Keratinocyte (primary cell): Measurements from ENCODE around the gene DEPDC1B.

Experiments
- CTCF ChIP-seq, 3 experiments: IDR thresholded peaks in 1 of 3; conservative IDR thresholded peaks in 1 of 3; optimal IDR thresholded peaks in 1 of 3; 2 replicates in 2 of 3; 3 replicates in 1 of 3; pipeline versions ENCODE3 to v1.5.1; 2011; ENCODE audit warnings: low read length in 3 of 3, mild to moderate bottlenecking in 3 of 3, moderate library complexity in 2 of 3, control low read depth in 1 of 3, inconsistent platforms in 1 of 3; ENCODE audit not compliant: insufficient read depth in 2 of 3; ENCODE audit errors: extremely low read depth in 1 of 3
- EZH2 ChIP-seq: IDR thresholded peaks from one replicate; pipeline ENCODE4 v1.6.1; 2012; ENCODE audit warnings: inconsistent platforms, mild to moderate bottlenecking, low read length, moderate library complexity

GRCh38 chr5:60630179-60630578, 69.8 kb downstream of the DEPDC1B start:
- no peak for TF ChIP-seq CTCF (optimal IDR thresholded peaks at IDR 0.05 in 1 of 3, IDR thresholded peaks at IDR 0.05 in 1 of 3, conservative IDR thresholded peaks at IDR 0.05 in 1 of 3; ENCODE audit: extremely low read depth in 1 of 3, insufficient read depth in 2 of 3, low read length in 3 of 3)
- no peak for TF ChIP-seq EZH2
